HL-60/S4 treated with retinoic acid at 250 ng/mL for 4 days and 3 days (cell line): ENCODE data around the gene VWA1.
"Not testable (repeated sequence)": the region's sequence is repeated elsewhere in the genome, so short reads cannot be mapped to it uniquely, and the experiment has no call there.

Source experiments
- in situ Hi-C: fragments of 300-500 bp; cut with MboI; formaldehyde crosslinking; loops from 2 replicates; pipeline ENCODE4 v1.7.0; 2022; ENCODE audit warnings: low sequenced_read_pairs

Gene VWA1

DNA sequence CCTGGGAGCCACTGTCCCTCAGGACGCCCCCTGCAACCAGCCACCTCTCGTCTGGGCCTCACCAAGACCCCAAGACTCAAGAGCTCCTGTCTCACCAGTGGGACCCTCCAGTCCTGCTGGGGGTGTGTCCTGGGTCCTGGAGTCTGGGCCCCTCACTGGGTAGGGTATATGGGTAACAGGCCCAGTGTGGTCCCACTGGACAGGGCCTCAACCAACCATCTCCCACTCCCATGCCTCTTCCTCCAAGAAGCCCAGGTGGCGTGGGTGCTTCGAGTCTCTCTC, 725 bp upstream of the VWA1 start:
- in situ Hi-C loops = no loop called here

DNA sequence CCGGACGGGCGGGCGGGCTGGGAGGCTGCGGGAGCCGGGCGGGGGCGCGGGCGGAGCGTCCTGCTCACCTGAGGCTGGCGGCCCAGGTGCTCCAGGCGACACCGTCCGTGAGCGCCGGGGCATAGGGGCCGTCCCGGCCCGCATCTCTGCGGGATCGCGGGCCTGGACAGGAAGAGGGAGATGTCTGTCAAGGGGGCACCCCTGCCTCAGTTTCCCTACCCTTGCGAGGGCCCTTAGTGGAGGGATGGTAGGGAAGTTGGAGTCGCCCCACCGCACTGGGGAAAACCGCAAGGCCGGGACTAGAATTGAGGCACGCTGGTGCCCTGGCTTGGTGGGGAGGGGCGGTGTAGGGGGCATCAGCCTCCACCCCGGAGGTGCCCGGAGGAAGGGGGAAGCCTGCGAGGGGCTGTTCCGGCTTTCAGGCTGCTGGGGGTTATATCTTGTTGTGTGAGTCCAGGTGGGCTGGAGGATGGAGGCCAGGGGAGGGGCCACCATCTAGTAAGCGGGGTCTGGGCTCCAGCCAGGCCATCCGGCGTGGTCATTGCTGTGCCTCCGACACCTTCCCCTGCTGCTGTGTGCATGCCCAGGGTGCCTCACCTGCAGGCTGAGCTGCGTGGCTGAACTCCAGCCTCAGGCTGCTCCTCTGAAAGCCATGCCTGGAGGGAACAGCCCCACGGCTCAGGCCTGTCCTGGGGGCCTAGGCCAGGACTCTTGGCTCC, 580 bp downstream of the VWA1 start:
- in situ Hi-C loops = no loop called here

DNA sequence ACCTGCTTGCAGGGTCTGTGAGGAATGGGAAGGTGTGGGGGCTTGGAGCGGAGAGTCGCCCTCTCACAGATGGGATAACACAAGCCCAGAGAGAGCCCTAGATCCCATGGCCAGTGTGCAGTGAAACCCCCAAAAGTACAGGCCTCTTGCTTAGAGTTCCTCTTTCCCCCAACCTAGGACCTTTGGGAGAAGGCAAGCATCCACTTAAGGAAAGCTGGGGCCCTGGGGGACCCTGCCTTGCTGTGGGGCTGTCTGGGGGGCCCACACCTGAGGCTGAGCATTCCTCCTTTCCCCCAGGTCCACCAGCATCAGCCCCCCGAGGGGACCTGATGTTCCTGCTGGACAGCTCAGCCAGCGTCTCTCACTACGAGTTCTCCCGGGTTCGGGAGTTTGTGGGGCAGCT, 1.1 kb downstream of the VWA1 start:
- in situ Hi-C loops = no loop called here

DNA sequence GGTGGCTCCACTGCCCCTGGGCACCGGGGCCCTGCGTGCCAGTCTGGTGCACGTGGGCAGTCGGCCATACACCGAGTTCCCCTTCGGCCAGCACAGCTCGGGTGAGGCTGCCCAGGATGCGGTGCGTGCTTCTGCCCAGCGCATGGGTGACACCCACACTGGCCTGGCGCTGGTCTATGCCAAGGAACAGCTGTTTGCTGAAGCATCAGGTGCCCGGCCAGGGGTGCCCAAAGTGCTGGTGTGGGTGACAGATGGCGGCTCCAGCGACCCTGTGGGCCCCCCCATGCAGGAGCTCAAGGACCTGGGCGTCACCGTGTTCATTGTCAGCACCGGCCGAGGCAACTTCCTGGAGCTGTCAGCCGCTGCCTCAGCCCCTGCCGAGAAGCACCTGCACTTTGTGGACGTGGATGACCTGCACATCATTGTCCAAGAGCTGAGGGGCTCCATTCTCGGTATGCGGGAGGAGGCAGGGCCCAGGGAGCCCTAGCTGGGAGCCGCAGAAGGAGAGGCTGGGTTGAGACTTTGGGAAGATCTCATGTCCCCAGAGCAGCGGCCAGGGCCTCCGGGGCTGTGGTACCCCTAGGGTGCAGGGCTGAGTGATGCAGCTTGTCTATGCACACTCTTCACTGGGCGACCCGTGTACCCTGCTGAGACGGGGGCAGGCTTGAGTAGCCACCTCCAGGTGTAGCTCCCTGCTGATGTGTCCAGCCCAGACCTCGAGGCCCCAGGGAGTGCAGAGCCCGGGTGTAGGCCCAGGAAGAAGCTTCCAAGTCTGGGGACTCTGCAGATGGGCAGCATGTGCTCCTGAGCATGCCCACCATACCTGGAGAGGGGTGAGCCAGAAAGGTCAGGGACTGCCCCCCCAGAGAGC, 1.8 kb downstream of the VWA1 start:
- in situ Hi-C loops = no loop called here

DNA sequence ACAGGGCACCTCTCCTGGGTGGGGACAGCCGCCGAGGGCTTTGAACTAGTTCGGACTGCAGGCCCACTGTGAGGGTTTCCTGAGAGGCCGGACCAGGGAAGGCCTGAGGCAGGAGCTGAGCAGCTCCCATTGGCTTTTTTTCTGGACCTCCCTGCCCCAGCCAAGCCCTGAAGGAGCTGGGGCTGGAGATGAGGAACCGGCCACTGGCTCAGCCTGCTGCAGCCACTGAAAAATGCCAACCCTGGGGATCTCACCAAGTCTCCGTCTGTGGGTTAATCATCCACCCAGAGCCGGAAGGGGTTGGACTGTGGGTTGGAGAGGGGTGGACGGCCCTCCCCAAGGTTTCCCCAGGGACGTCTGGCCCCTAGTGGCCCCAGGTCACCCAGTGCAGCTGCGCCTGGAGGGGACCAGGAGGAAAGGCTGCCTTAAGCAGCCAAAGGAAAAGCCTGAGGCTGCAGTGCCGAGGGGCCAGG, 2.5 kb downstream of the VWA1 start:
- in situ Hi-C loops = no loop called here

DNA sequence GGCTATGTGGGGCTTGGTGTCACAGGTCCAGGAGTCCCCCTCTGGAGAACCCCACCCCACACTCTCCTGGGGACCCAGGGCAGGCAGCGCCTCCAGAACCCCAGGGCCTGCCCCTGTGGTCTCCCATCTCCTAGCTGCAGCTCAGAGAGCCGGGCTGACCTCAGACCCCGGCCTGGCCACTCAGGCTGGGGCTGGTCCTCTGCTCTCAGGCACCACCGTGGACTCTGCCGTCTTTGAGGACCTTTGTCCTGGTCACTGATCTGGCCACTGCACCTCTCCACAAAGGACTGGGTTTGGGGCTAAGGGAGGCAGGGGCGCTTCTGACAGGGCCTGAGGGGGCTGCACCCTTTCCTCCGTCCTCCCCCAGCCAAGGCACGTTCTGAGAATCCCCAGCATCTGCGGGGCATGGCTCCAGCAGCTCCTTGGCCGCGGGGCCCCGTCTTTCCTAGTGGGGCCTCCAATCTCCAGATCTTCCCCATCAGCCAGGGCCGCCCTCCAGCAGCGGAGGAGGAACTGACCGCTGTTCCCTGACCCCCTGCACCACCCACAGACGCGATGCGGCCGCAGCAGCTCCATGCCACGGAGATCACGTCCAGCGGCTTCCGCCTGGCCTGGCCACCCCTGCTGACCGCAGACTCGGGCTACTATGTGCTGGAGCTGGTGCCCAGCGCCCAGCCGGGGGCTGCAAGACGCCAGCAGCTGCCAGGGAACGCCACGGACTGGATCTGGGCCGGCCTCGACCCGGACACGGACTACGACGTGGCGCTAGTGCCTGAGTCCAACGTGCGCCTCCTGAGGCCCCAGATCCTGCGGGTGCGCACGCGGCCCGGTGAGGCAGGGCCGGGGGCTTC, 3.3 kb downstream of the VWA1 start:
- in situ Hi-C loops = no loop called here

DNA sequence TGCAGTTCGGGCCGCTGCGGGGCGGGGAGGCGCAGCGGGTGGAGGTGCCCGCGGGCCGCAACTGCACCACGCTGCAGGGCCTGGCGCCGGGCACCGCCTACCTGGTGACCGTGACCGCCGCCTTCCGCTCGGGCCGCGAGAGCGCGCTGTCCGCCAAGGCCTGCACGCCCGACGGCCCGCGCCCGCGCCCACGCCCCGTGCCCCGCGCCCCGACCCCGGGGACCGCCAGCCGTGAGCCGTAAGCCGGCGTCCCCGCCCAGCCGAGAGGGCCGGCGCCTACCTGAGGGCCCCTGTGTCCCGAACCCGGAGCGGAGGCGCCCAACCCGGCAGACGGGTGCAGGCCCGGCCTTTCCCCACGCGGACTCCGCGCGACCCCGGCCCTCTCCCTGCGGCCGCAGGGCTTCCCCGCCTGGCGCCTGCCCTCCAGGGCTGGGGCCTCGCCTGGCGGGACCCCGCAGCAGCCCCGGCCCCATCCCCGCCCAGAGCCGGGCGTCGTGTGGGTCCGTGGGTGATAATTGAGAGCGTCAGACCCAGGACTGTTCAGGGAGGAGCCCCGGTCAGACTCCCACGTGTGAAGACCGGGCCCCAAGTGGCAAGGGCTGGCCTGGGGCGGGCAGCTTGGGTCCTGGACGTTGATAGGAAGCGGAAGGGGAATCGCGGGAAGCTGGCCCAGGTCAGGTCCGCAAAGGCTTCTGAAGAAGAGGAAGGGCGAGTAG, 4.2 kb downstream of the VWA1 start:
- in situ Hi-C loops = no loop called here

DNA sequence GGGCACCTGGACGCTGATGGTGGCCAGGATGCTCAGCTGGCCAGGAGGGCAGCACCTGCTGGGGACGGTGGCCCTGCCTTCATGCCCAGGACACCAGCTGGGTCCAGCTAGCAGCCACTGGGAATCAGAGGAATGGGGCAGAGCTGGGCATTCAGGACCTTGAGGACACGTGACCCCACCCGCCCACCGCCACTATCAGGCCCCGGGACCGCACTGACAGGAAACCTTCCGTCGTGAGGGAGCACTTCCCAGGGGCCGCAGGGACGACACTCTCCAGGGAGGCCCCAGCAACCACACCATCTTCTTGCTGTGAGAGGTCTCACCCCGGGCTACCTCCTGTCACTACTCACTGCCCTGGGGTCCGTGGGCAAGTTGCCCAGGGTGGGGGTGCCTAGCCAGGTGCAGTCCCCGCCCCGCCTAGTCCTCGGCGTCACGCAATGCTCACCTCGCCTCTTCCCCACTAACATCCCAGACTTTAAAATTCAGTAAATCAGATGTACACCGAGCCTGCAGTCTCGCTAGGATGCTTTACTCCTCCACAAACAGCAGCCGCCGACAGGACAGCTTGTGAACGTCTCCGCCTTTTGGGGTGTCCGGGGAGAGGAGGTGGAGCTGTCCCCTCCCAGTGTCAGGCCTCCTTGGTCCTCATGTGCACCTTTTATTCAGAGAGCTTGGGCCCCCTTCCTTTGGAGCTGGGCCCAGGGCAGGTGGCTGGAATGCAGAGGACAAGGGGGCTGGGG, 4.9 kb downstream of the VWA1 start:
- in situ Hi-C loops = no loop called here

DNA sequence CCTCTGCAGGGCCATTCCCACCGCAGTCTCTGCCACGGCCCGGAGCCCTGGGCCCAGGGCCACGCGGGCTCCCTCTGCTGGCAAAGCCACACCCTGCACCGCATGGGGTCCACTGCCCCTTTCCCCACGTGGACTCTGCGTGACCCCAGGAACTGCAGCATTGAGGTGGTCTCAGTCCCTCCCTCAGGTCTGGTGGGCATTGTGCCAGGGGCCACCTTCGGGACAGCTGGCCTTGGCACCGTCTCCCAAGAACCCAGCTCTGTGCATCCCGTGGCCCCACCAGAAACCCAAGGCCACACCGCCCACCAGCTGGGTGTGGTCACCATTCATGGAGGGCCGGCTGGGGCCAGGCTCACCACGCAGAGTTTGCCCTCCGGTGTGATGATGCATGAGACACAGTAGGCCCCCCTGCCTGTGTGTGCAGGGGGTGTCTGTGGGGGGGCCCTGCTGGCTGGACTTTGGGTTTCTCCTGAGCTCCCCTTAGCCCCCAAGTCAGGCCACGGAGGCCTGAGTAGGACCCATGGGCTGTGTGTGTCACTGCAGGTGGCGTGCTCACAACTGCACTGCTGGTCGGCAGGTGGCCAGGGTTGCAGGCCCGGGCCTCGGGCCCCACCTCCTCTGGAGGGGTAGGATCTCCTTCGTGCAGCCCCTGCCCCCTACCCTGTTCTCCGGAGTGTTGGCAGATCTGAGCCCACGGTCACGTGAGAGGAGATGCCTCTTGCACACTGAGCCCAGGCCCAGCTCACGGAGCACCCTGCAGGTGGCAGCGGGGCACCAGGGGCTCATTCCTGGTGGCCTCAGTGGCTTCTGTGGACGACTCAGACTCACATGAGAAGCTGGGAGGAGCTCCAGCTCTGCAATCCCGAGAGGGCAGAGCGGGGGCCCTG, 5.8 kb downstream of the VWA1 start:
- in situ Hi-C loops = no loop called here

DNA sequence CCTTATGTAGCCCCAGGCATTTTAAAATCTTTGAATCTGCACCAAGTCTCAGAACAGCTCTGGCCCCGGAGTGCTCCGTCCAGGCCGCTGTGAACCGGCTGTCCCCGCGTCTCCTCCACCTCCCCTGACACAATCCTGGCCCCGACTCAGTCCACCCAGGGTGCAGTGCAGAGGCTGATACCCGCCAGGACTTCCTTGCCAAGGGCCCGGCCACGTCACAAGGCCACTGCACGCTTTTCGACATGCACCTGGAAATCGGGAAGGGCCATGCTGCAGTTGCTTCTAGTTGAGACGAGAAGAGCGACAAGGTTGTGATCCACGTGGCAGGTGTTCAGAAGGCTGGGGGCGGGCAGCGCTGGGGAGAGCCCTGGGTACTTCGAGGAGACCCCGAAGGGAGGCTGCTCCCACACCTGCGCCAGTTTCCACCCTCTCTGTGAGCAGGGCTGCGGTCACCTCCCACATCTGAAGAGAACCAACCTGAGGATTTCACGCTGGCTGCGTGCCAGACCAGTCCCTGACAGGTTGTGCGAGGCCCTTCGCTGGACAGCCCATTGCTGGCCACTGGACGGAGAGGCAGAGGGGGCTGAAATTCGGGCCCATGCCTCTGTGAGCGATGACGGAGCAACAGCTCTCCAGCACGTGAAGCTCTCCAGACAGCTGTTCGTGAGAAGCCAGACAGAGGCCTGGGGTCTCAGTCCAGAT, 6.7 kb downstream of the VWA1 start:
- in situ Hi-C loops = no loop called here

DNA sequence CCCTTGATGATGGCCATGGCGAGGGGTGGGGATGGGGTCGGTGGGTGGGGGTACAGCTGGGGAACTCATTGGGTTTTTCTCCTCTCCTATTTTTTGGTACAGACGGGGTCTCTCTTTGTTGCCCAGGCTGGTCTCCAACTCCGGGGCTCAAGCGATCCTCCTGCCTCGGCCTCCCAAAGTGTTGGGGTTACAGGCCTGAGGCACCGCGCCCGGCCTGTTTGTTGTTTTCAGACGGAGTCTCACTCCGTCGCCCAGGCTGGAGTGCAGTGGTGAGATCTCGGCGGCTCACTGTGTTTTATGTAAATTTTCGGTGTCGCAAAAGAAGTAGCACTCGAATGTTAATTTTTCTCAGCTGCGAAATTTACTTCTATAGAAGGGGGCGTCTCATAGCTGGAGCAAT, 11.1 kb downstream of the VWA1 start:
- in situ Hi-C loops = not testable (repeated sequence)

DNA sequence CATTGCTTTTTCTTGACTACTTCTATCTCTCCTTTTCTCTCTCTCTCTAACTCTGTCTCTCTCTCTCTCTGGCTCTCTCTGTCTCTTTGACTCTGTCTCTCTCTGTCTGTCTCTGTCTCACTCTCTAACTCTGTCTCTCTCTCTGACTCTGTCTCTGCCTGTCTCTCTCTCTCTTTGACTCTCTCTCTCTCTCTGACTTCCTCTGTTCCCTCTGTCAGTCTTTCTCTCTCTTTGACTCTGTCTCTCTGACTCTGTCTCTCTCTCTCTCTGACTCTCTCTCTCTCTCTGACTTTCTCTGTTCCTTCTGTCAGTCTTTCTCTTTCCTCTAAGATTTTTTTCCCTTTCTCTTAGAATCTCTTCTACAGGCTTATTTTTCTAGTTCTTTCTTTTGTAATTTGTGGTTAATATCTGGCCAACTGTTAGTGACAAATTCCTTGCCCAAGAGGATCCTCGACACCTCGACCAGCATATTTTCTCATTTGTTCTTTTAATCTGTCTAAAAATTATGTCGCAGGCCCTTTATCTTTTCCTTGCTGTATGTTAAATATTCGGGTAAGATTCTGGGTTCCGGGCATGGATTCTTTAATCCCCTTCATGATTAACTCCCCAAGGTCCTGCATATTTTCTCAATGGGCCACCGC, 13.7 kb downstream of the VWA1 start, which contains the start of gene ATAD3C:
TSS of gene ATAD3C (plus strand) at position 591 of the 641 bp plus-strand sequence. CDS start 995 bp downstream, outside the sequence.
- in situ Hi-C loops = no loop called here

DNA sequence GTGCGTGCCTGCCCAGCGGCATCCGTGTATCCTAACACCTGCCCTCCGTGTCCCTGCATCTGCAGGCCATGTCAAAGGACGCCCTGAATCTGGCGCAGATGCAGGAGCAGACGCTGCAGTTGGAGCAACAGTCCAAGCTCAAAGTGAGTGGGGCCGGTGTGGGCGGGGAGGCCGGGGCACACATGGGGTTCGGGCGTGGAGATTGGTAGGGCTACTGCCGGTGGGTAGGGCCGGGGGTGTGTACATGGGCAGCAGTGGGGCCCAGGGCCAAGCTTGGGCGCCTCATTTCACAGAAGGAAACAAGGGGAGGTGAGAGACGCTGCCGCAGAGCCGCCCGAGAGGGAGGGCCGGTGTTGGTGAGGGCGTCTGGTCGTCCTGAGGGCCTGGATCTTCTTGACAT, 15.1 kb downstream of the VWA1 start:
- in situ Hi-C loops = not testable (repeated sequence)

DNA sequence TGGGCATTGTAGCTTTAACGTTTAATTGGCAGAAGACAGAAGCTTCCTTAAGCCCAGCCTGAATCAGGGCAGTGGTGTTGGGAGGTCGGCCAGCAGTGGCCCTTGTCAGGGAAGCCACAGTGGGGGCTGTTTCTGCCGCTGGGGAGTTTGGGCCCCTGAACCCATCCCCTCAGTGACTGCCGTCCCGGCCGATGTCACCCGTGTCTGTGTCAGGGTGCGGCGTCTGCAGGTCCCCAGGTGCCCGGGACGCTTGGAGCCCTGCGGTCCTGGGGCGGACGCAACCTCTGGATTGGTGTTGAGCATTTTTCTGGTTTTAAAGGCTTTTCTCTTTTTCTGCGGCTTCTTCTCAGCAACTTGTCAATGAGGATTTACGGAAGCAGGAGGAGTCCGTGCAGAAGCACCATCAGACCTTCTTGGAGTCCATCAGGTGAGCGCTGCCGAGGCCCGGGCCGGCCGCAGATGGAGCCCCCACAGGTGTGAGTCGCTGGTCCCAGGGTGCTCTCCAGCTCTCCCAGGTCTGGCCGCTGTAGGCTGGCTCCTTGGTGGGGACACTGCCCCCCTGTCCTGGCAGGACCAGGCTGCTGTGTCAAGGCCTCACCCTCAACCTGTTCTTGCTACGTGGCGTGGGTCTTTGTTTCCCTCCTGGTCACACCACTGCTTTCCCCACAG, 16.3 kb downstream of the VWA1 start:
- in situ Hi-C loops = no loop called here

DNA sequence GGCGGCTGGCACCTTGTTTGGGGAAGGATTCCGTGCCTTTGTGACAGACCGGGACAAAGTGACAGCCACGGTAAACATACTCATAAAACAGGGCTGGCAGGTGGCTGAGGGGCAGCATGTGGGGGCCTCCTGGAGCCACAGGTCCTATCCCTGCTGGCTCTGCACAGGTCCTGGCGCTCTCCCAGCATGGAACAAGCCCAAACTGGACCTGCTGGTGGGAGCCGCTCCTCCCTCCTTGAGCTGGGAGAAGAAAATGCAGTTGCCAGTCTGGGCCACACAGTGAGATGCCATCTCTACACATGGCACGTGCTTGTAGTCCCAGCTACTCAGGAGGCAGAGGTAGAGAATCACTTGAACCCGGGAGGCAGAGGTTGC, 16.9 kb downstream of the VWA1 start:
- in situ Hi-C loops = not testable (repeated sequence)

DNA sequence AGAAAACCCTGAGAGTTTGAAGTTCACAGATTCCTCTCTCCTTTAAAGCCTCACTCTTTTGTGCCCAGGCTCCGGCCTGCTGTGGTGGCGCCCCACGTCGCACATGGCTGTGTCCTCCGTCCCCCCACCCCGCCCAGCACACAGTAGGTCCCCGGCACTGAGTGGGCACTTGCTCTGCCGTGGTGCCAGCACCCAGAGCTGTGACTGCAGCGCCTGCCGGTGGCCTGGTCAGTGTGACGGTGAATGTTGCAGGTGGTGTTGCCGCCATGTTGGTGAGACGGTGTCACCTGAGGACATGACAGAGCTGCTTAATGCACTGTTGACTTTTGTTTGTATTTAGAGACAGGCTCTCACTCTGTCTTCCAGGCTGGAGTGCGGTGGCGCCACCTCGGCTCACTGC, 17.4 kb downstream of the VWA1 start:
- in situ Hi-C loops = no loop called here

DNA sequence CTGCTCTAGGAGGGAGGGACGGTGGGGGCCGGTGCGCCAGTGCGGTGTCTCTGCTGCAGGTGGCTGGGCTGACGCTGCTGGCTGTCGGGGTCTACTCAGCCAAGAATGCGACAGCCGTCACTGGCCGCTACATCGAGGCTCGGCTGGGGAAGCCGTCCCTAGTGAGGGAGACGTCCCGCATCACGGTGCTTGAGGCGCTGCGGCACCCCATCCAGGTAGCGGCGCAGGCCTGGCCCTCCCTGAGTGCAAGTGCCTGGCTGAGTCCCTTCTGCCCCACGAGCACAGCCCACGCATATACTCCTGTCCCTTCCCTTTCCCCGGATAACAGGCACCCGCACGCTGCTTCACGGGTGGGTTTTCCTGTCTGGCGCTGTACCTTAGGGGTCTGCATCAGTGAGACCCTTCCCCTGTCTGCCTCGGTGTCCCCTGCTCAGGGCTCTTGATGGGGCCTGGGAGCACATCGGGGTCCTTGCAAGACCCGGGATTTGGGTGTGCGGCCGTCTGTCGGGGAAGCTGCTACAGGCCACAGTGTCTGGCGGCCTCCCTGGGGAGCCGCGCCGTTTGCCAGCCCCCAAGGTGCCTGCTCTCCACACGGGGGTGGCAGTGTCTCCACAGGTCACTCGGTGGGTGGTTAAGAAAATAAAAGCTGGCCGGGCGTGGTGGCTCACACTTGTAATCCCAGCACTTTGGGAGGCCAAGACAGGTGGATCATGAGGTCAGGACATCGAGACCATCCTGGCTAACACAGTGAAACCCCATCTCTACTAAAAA, 19.0 kb downstream of the VWA1 start:
- in situ Hi-C loops = not testable (repeated sequence)
